GM11168 (cell line): ENCODE data around the gene GSTM4.
"Not testable (repeated sequence)": the region's sequence is repeated elsewhere in the genome, so short reads cannot be mapped to it uniquely, and the experiment has no call there.

Experiments used
- in situ Hi-C: fragments of 300-500 bp; cut with MboI; formaldehyde crosslinking; loops from one replicate; pipeline ENCODE4 v1.12.0; 2022; ENCODE audit warnings: low sequenced_read_pairs; ENCODE audit not compliant: unreplicated experiment

Gene GSTM4

GRCh38 chr1:109689844-109690405 is 34.0 kb downstream of the GSTM4 start:
- in situ Hi-C loops: no loop called here

GRCh38 chr1:109691759-109692158 is 35.9 kb downstream of the GSTM4 start:
- in situ Hi-C loops: no loop called here

- in situ Hi-C loops: not testable (repeated sequence)
Measured at GRCh38 chr1:109694400-109694799, 38.5 kb downstream of the GSTM4 start.

- in situ Hi-C loops: not testable (repeated sequence)
Measured at GRCh38 chr1:109695138-109695537, 39.2 kb downstream of the GSTM4 start.

- in situ Hi-C loops: no loop called here
Measured at GRCh38 chr1:109697066-109697465, 41.2 kb downstream of the GSTM4 start.

GRCh38 chr1:109697861-109698260 is 42.0 kb downstream of the GSTM4 start:
- in situ Hi-C loops: not testable (repeated sequence)

GRCh38 chr1:109702940-109703339 is 47.0 kb downstream of the GSTM4 start:
- in situ Hi-C loops: not testable (repeated sequence)

GRCh38 chr1:109704173-109704572 is 48.3 kb downstream of the GSTM4 start:
- in situ Hi-C loops: no loop called here

- in situ Hi-C loops: no loop called here
Measured at GRCh38 chr1:109705411-109705810, 49.5 kb downstream of the GSTM4 start.

GRCh38 chr1:109708949-109709348 is 53.0 kb downstream of the GSTM4 start:
- in situ Hi-C loops: not testable (repeated sequence)

GRCh38 chr1:109709822-109710221 is 53.9 kb downstream of the GSTM4 start:
- in situ Hi-C loops: loop anchor here (10.0 kb wide), 1 partner anchor 45 kb away; the partner anchor contains the start of gene GSTM2
